Activated CD8-positive, alpha-beta memory T cell treated with anti-CD3 and anti-CD28 coated beads, Interleukin-2, amount 50 U/mL, for 1 hour (primary cell): ENCODE results near the gene TELO2.

Experiments
- DNase-seq: peaks from one replicate; pipeline ENCODE4 v3.0.0-alpha.2; 2020; ENCODE audit errors: extremely low read depth

Gene TELO2

GRCh38 chr16:1498899-1499676 lies 5.9 kb downstream of the TELO2 start:
- DNase-seq: no peak

DNA sequence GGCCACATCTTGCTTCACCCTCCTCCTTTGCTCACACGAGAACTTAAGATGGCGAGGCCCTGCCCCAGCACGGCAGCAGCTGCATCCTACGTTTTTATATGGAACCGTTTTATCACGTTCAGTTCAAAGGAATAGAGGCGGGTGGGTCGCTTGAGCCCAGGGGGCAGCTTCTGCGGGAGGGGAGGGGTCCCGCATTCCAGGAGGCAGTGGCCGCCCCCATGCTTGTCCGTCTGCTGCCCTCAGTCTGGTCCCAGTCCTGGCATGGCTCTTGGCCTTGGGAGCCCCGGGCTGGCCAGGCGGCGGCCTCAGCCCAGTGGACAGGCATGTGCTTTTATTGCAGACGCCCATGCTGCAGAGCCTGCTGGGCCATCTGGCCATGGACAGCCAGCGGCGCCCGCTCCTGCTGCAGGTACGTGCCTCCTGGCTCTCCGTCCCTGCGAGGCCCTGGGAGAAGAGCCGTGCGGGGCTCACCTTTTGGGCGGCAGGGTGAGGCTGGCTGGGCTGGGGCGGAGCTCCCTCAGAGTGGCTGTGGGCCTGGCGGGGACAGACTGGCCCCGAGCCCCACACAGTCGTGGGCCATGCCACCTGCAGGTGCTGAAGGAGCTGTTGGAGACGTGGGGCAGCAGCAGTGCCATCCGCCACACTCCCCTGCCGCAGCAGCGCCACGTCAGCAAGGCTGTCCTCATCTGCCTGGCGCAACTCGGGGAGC lies 6.8 kb downstream of the TELO2 start:
- DNase-seq: no peak

GRCh38 chr16:1500465-1501150 lies 7.4 kb downstream of the TELO2 start:
- DNase-seq: no peak

- DNase-seq: no peak
Measured at GRCh38 chr16:1501630-1502029, 8.5 kb downstream of the TELO2 start.

- DNase-seq: no peak
Measured at GRCh38 chr16:1502092-1503004, 9.2 kb downstream of the TELO2 start.

GRCh38 chr16:1503110-1503955 lies 10.2 kb downstream of the TELO2 start:
- no peak for DNase-seq

DNA sequence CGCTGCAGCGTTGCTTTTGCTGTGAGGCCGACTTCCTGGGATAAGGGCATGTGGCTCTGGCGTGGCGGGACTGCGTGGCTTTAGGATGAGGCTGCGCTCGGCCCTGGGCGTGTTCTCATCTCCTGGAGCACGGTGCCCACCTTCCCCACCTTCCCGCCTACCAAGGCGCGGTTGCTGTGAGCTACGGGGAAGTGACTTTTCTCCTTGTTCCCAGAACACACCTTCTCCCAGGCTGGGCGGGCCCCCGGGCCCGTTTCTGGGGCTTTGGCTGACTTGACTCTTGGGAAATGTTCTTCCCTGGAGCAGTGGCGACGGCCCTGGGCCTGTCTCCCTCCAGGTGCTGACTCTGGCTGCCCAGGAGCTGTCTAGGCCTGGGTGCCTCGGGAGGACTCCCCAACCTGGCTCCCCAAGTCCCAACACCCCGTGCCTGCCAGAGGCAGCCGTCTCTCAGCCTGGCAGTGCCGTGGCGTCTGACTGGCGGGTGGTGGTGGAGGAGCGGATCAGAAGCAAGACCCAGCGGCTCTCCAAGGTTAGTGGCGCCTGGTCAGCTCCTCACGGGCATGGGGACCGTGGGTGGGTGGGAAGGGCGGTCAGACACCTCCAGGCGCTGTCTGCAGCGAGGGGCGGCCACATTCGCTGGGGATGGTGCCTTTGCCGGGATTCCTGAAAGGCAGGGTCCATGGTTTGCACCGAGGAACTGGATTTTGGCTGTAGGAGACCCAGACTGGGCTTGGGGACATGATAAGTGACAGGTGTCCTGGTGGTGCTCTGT lies 12.1 kb downstream of the TELO2 start:
- no peak for DNase-seq

GRCh38 chr16:1505912-1506311 lies 12.8 kb downstream of the TELO2 start:
- no peak for DNase-seq

GRCh38 chr16:1506494-1507213 lies 13.5 kb downstream of the TELO2 start:
- DNase-seq: no peak

DNA sequence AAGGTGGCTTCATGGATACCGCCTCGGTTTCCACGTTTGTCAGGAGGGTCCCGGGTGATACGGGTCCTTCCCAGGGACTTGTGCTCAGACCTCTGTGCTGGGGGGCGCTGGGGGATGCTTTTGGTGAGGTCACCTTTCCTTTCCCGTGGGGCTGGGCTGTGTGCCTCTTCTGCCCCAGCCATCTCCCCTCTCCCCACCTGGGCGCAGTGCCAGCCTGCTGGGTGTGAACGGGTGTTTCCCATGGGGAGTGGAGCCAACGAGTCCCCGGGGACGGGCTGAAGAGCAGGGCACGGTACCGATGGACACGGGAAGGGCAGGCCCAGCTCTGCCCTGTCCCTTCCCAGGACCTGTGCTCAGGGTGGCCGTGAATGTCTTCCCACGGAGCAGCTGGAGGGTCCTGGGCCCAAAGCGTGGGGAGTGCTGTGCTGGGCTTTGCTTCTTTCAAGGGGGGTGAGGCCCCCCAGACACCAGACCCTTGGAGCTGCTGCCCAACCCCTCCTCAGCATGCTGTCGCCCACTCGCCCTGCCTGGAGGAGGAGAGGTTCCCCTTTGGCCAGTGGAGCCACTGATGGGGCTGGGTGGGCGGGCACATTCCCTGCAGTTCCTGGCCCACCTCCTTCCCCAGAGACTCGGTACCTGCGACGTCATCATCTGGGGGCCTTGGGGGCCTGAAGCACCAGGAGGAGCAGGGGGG lies 15.5 kb downstream of the TELO2 start:
- no peak for DNase-seq

DNA sequence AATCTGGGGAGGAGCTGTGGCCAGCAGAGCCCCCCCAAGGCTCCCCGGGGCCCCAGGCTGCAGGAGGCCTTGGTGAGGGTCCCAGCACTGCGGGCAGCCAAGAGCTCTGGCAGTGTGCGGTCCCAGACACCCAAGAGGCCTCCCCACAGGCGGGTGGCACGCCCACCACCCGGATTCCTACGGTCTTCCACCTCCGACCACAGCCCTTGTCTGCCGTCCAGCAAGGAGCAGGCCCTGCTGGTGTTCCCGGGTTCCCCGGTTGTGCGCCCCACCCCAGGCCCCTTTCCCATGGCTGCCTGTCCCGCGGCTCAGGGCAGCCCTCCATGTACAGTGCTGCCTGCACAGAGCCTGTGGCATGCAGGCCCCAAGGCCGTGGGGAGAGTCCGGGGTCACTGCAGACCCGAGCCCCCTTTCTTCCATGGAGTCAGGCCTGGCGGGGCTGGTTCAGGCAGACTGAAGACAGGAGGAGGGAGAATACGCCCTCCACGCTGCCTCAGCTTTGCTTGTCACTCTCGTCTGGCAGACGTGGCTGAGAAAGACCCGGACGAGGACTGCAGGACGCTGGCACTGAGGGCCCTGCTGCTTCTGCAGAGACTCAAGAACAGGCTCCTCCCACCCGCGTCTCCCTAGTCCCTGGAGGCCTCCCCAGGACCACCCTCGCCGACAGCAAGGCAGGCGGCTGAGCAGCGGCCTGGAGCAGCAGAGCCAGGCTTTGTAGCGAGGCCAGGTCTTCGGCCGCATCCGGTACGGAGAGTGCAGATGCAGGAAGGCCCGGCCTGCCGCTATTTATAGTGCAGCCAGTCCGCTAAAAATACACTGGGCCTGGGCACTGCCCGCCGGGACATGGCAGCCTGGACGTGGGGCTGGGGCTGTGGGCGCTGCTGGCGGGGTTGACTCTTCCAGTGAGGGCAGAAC lies 16.4 kb downstream of the TELO2 start:
- no peak for DNase-seq

GRCh38 chr16:1510272-1510671 lies 17.1 kb downstream of the TELO2 start:
- no peak for DNase-seq

- no peak for DNase-seq
Measured at GRCh38 chr16:1510941-1511351, 17.8 kb downstream of the TELO2 start.

- no peak for DNase-seq
Measured at GRCh38 chr16:1511662-1512569, 18.8 kb downstream of the TELO2 start.

DNA sequence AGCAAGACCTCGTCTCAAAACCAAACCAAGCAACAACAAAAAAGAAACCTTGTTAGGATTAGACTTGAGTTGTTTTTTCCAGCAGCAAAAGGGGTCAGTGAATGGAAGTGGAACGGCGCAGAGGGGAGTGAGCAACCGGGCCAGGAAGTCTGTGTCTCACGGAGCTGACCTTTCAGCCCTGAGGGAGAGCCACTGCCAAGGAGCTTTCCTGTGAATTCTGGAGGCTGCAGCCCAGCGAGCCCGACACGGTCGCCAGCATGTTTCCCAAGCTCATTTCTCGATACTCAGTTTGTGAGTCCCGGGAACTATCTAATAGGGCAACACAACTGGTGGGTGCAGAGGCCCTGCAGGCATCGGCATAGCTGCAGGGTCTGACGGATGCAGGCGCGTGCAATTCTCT lies 19.6 kb downstream of the TELO2 start:
- DNase-seq: no peak

- no peak for DNase-seq
Measured at GRCh38 chr16:1514507-1514906, 21.3 kb downstream of the TELO2 start.
